GM23338 (cell line): ENCODE data around the gene TMEM176B. TPM values are rescaled to one million over a fixed set of nuclear protein-coding genes. Genes with fewer than 3 reads are reported as not detected.

Source experiments
- ATAC-seq: fragments of 200-7000 bp; cut with Tn5 transposase; 3 replicates; pipeline ENCODE4 v1.9.1; 2020
- DNase-seq: peaks from one replicate; pipeline ENCODE4 v3.0.0-alpha.2; 2015; ENCODE audit warnings: low spot score
- H2AFZ ChIP-seq: fragments of 200-600 bp; sonication (generic); 2 replicates; pipeline ENCODE4 v1.8.0; 2016; ENCODE audit warnings: antibody characterized with exemption, mild to moderate bottlenecking, moderate library complexity
- H3F3A ChIP-seq: fragments of 200-600 bp; sonication (generic); replicated peaks from 2 replicates; pipeline ENCODE4 v1.8.0; 2017; ENCODE audit warnings: antibody characterized with exemption, mixed run types, low read depth
- H3K27ac ChIP-seq: fragments of 200-600 bp; sonication (generic); 2 replicates; pipeline ENCODE4 v1.6.1; 2016; ENCODE audit warnings: low read depth
- H3K27me3 ChIP-seq: fragments of 200-600 bp; sonication (generic); 2 replicates; pipeline ENCODE4 v1.8.0; 2016; ENCODE audit warnings: mild to moderate bottlenecking, mixed run types, moderate library complexity; ENCODE audit not compliant: insufficient read depth
- H3K36me3 ChIP-seq: fragments of 200-600 bp; sonication (generic); 2 replicates; pipeline ENCODE4 v1.8.0; 2016; ENCODE audit warnings: mild to moderate bottlenecking; ENCODE audit not compliant: insufficient read depth
- H3K4me1 ChIP-seq: fragments of 200-600 bp; sonication (generic); 2 replicates; pipeline ENCODE4 v1.8.0; 2016; ENCODE audit warnings: mild to moderate bottlenecking, moderate library complexity; ENCODE audit not compliant: insufficient read depth
- H3K4me2 ChIP-seq: fragments of 200-600 bp; sonication (generic); 2 replicates; pipeline ENCODE4 v1.7.1; 2017; ENCODE audit warnings: mixed run types
- H3K4me3 ChIP-seq: fragments of 200-600 bp; sonication (generic); 2 replicates; pipeline ENCODE4 v1.6.1; 2016; ENCODE audit warnings: mixed run types
- H3K79me2 ChIP-seq: fragments of 200-600 bp; sonication (generic); replicated peaks from 2 replicates; pipeline ENCODE4 v1.8.0; 2017; ENCODE audit warnings: mild to moderate bottlenecking; ENCODE audit not compliant: insufficient read depth
- H3K9me2 ChIP-seq: fragments of 200-600 bp; sonication (generic); 2 replicates; pipeline ENCODE4 v1.8.0; 2017; ENCODE audit not compliant: insufficient read depth
- H4K20me1 ChIP-seq: fragments of 200-600 bp; sonication (generic); replicated peaks from 2 replicates; pipeline ENCODE4 v1.8.0; 2017; ENCODE audit warnings: mild to moderate bottlenecking; ENCODE audit not compliant: insufficient read depth
- H3K27ac Mint-ChIP-seq: 2 replicates; pipeline ENCODE4 v1.8.0; 2020; ENCODE audit warnings: inconsistent platforms, mild to moderate bottlenecking, moderate library complexity, mixed read lengths
- H3K27me3 Mint-ChIP-seq: 3 replicates; pipeline ENCODE4 v1.8.0; 2022; ENCODE audit warnings: low read depth, mild to moderate bottlenecking, moderate library complexity, mixed read lengths, inconsistent platforms; ENCODE audit not compliant: insufficient read depth, poor library complexity
- H3K36me3 Mint-ChIP-seq: 3 replicates; pipeline ENCODE4 v1.8.0; 2021; ENCODE audit warnings: low read depth, mild to moderate bottlenecking, inconsistent platforms, moderate library complexity, mixed read lengths
- H3K4me1 Mint-ChIP-seq: 3 replicates; pipeline ENCODE4 v1.8.0; 2020; ENCODE audit warnings: mild to moderate bottlenecking, inconsistent platforms, mixed read lengths
- H3K4me3 Mint-ChIP-seq: 3 replicates; pipeline ENCODE4 v1.8.0; 2021; ENCODE audit warnings: moderate library complexity, mild to moderate bottlenecking, inconsistent platforms, mixed read lengths
- H3K9me3 Mint-ChIP-seq: 3 replicates; pipeline ENCODE4 v1.8.0; 2020; ENCODE audit warnings: moderate library complexity, mild to moderate bottlenecking, inconsistent platforms, mixed read lengths
- CREB1 ChIP-seq: fragments of 250-450 bp; sonication (Bioruptor Pico); IDR thresholded peaks from 2 replicates; pipeline ENCODE4 v1.5.0; 2020; ENCODE audit warnings: low read depth, mild to moderate bottlenecking, moderate library complexity
- EZH2phosphoT487 ChIP-seq: fragments of 200-600 bp; sonication (generic); IDR thresholded peaks from one replicate; pipeline ENCODE4 v1.8.1; 2018; ENCODE audit warnings: antibody characterized with exemption; ENCODE audit not compliant: unreplicated experiment
- JUNB ChIP-seq: IDR thresholded peaks from one replicate; pipeline ENCODE4 v1.6.1; 2016; ENCODE audit warnings: antibody characterized with exemption; ENCODE audit not compliant: unreplicated experiment
- NANOG ChIP-seq: IDR thresholded peaks from 2 replicates; pipeline ENCODE4 v1.6.1; 2016; ENCODE audit warnings: antibody characterized with exemption, borderline replicate concordance
- STAT1 ChIP-seq: IDR thresholded peaks from one replicate; pipeline ENCODE4 v1.6.1; 2016; ENCODE audit warnings: antibody characterized with exemption; ENCODE audit not compliant: unreplicated experiment
- ZNF114 ChIP-seq: fragments of 250-450 bp; sonication (Bioruptor Pico); IDR thresholded peaks from 2 replicates; pipeline ENCODE4 v1.5.0; 2020; ENCODE audit warnings: mild to moderate bottlenecking, moderate library complexity
- ZNF331 ChIP-seq: fragments of 250-450 bp; sonication (Bioruptor Pico); IDR thresholded peaks from 2 replicates; pipeline ENCODE4 v1.5.0; 2020; ENCODE audit warnings: low read depth, mild to moderate bottlenecking, moderate library complexity
- polyA plus RNA-seq: library from polyadenylated mRNA; unstranded; fragments of >200 nt; fragmentation: Nextera tagmentation; extraction: Ambion mirVana; gene quantifications from 2 replicates; pipeline ENCODE4 v1.2.1, GENCODE V29; 2016
- total RNA-seq: library from RNA; depleted of rRNA; stranded (reverse); fragments of >200 nt; shearing (Covaris generic); gene quantifications from 2 replicates; pipeline ENCODE4 v1.2.3, GENCODE V29; 2014
- TF ChIP-seq, protein P1 (sequence below): fragments of 250-450 bp; sonication (Bioruptor Pico); IDR thresholded peaks from 2 replicates; pipeline ENCODE4 v1.5.0; 2020; ENCODE audit warnings: mild to moderate bottlenecking, moderate library complexity
- TF ChIP-seq, protein P2 (sequence below), 2 experiments: fragments of 200-600 bp in 1 of 2; sonication (generic) in 1 of 2; conservative IDR thresholded peaks; 2 replicates each; pipeline versions ENCODE4 v1.5.1 to v1.6.1; 2016 to 2017; ENCODE audit warnings: antibody characterized with exemption in 2 of 2, low read depth in 2 of 2, mild to moderate bottlenecking in 2 of 2, moderate library complexity in 1 of 2

Gene TMEM176B
- total and polyA plus RNA-seq, 2 experiments from 2014 or later: 0.35 to 0.42 TPM

DNA sequence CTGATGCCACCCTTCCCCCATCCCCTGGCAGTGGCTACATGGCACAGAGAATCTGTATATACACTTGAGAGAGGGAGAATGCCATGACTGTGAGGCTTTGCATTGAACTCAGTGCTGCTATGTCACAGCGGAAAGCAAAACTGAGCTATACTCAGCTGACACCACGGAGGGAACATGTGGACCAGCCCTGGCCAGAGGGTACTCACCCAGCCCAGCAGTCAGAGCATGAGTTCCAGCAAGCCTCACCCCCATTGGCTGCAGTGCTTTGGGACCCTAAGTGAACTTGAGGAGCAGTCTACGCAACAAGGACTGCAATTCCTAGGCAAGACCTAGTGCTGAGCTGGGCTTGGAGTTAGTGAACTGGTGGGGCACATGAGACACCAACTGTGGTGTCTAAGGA is 41.9 kb upstream of the TMEM176B start:
- Histone ChIP-seq H3F3A (no peaks in the 10 kb centered on the region), H2AFZ (no peak overlapping the region), H4K20me1 (no peaks in the 10 kb centered on the region), H3K4me1 (no peaks in the 10 kb centered on the region), H3K9me2 (no peaks in the 10 kb centered on the region), H3K79me2 (no peaks in the 10 kb centered on the region), H3K27me3 (no peaks in the 10 kb centered on the region), H3K4me2 (no peak overlapping the region), H3K36me3 (no peaks in the 10 kb centered on the region), H3K27ac (no peak overlapping the region), H3K4me3 (no peak overlapping the region)
- H3K9me3 Mint-ChIP-seq: no peaks in the 10 kb centered on the region
- ATAC-seq (no peak), DNase-seq (no peak)
- peaks cover 9% of the 10 kb centered on the region for H3K27me3 Mint-ChIP-seq
- H3K4me3 Mint-ChIP-seq: no peak overlapping the region
- no peaks in the 10 kb centered on the region for H3K36me3 Mint-ChIP-seq
- TF ChIP-seq ZNF114 (CRISPR knock-in tag): no peak
- TF ChIP-seq ZNF331 (CRISPR knock-in tag): no peak
- no peak for TF ChIP-seq CREB1
- TF ChIP-seq, protein P1, sequence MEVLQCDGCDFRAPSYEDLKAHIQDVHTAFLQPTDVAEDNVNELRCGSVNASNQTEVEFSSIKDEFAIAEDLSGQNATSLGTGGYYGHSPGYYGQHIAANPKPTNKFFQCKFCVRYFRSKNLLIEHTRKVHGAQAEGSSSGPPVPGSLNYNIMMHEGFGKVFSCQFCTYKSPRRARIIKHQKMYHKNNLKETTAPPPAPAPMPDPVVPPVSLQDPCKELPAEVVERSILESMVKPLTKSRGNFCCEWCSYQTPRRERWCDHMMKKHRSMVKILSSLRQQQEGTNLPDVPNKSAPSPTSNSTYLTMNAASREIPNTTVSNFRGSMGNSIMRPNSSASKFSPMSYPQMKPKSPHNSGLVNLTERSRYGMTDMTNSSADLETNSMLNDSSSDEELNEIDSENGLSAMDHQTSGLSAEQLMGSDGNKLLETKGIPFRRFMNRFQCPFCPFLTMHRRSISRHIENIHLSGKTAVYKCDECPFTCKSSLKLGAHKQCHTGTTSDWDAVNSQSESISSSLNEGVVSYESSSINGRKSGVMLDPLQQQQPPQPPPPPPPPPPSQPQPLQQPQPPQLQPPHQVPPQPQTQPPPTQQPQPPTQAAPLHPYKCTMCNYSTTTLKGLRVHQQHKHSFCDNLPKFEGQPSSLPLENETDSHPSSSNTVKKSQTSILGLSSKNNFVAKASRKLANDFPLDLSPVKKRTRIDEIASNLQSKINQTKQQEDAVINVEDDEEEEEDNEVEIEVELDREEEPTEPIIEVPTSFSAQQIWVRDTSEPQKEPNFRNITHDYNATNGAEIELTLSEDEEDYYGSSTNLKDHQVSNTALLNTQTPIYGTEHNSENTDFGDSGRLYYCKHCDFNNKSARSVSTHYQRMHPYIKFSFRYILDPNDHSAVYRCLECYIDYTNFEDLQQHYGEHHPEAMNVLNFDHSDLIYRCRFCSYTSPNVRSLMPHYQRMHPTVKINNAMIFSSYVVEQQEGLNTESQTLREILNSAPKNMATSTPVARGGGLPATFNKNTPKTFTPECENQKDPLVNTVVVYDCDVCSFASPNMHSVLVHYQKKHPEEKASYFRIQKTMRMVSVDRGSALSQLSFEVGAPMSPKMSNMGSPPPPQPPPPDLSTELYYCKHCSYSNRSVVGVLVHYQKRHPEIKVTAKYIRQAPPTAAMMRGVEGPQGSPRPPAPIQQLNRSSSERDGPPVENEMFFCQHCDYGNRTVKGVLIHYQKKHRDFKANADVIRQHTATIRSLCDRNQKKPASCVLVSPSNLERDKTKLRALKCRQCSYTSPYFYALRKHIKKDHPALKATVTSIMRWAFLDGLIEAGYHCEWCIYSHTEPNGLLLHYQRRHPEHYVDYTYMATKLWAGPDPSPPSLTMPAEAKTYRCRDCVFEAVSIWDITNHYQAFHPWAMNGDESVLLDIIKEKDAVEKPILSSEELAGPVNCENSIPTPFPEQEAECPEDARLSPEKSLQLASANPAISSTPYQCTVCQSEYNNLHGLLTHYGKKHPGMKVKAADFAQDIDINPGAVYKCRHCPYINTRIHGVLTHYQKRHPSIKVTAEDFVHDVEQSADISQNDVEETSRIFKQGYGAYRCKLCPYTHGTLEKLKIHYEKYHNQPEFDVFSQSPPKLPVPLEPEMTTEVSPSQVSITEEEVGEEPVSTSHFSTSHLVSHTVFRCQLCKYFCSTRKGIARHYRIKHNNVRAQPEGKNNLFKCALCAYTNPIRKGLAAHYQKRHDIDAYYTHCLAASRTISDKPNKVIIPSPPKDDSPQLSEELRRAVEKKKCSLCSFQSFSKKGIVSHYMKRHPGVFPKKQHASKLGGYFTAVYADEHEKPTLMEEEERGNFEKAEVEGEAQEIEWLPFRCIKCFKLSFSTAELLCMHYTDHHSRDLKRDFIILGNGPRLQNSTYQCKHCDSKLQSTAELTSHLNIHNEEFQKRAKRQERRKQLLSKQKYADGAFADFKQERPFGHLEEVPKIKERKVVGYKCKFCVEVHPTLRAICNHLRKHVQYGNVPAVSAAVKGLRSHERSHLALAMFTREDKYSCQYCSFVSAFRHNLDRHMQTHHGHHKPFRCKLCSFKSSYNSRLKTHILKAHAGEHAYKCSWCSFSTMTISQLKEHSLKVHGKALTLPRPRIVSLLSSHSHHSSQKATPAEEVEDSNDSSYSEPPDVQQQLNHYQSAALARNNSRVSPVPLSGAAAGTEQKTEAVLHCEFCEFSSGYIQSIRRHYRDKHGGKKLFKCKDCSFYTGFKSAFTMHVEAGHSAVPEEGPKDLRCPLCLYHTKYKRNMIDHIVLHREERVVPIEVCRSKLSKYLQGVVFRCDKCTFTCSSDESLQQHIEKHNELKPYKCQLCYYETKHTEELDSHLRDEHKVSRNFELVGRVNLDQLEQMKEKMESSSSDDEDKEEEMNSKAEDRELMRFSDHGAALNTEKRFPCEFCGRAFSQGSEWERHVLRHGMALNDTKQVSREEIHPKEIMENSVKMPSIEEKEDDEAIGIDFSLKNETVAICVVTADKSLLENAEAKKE (CRISPR knock-in tag): no peak
- TF ChIP-seq STAT1: no peak
- TF ChIP-seq JUNB: no peak
- no peaks in the 10 kb centered on the region for H3K4me1 Mint-ChIP-seq
- no peak overlapping the region for H3K27ac Mint-ChIP-seq

DNA sequence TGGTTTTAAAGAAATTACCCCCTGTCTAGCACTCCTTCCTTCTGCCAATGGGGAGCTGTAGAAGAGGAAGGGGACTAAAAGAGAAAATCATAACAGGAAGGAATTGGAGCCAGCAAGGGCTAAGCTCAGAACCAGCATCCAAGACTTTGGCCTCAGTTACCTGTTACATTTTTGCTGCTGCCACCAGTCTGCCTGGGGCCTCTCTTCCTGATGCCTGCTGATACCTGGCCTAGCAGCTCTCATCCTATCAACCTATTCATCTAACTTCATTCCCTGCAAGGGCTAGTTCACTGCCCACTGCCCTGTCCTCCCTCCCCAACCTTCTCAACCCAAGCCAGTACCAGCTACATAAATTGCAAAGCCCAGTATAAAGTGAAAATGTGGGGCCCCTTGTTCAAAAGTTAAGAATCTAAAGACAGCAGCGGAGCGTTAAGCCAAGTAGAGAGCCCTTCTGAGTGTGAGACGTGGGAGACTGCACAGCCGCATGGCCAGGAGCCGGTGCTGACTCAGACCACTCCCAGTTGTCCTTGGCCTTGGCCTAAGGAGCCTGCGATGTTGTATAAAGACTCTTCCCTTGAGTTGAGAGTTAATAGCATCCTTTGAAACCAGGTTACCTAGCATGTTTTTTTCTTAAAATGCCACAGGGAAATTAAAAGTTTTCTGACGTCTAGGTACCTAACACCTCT is 38.9 kb upstream of the TMEM176B start:
- Mint-ChIP-seq H3K27me3 (peaks cover 4% of the 10 kb centered on the region), H3K36me3 (no peaks in the 10 kb centered on the region), H3K9me3 (no peaks in the 10 kb centered on the region), H3K4me1 (no peaks in the 10 kb centered on the region), H3K4me3 (no peak overlapping the region), H3K27ac (no peak overlapping the region)
- Histone ChIP-seq H3K36me3 (no peaks in the 10 kb centered on the region), H3K27ac (no peak overlapping the region), H3K4me3 (no peak overlapping the region), H3K4me2 (no peak overlapping the region), H3K79me2 (no peaks in the 10 kb centered on the region), H3F3A (no peaks in the 10 kb centered on the region), H2AFZ (no peak overlapping the region), H3K9me2 (0 out of 2 replicates have a peak, but pooled peaks cover 4% of the 10 kb centered on the region), H4K20me1 (no peaks in the 10 kb centered on the region), H3K27me3 (no peaks in the 10 kb centered on the region), H3K4me1 (no peaks in the 10 kb centered on the region)
- DNase-seq: no peak
- no peak for ATAC-seq
- TF ChIP-seq JUNB (no peak), NANOG (no peak), EZH2phosphoT487 (no peak)
- TF ChIP-seq, protein P2, sequence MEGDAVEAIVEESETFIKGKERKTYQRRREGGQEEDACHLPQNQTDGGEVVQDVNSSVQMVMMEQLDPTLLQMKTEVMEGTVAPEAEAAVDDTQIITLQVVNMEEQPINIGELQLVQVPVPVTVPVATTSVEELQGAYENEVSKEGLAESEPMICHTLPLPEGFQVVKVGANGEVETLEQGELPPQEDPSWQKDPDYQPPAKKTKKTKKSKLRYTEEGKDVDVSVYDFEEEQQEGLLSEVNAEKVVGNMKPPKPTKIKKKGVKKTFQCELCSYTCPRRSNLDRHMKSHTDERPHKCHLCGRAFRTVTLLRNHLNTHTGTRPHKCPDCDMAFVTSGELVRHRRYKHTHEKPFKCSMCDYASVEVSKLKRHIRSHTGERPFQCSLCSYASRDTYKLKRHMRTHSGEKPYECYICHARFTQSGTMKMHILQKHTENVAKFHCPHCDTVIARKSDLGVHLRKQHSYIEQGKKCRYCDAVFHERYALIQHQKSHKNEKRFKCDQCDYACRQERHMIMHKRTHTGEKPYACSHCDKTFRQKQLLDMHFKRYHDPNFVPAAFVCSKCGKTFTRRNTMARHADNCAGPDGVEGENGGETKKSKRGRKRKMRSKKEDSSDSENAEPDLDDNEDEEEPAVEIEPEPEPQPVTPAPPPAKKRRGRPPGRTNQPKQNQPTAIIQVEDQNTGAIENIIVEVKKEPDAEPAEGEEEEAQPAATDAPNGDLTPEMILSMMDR (conservative IDR thresholded peaks at IDR 0.05; ENCODE audit: low read depth in 2 of 2): no peak
